ENCODE results near the gene MSTN. TPM values are rescaled to one million over a fixed set of nuclear protein-coding genes. Genes with fewer than 3 reads are reported as not detected.

Gene MSTN
- total RNA-seq, 1 experiment from 2014 or later = not detected

DNA sequence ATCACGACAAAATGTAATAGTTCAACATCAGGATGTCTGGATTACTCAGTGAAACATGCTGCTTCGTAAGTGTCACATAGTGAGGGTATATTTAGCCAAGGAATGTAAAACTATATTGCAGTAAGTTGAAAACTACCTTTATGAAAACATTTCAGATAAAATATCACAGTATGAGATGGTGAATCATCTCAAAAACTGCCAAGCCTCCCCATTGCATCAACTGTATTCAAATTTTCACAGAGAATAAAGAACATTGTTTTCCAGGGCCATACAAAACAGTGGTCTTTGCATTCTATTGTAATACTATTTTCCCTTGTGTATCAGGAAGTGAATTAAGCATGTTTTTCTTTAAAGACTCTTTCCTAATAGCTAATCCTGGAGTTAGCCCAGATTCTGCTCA lies 47.6 kb upstream of the MSTN start:
- H2BK12ac ChIP-seq (ENCODE audit: insufficient read length, low read depth, low read length) = no peak overlapping the region
- H3K18ac ChIP-seq (ENCODE audit: insufficient read length, low read depth, low read length) = no peak overlapping the region
- no peak overlapping the region for H3K14ac ChIP-seq (ENCODE audit: insufficient read depth, low read length)
- H3K4me3 Mint-ChIP-seq = no peak overlapping the region
- H3K79me1 ChIP-seq (ENCODE audit: insufficient read depth, low read depth, low read length, poor library complexity, severe bottlenecking) = no peaks in the 10 kb centered on the region
- no peak overlapping the region for H3K27ac ChIP-seq (ENCODE audit: insufficient read length, low read depth, low read length)
- H2BK20ac ChIP-seq (ENCODE audit: low read depth, low read length, poor library complexity, severe bottlenecking) = no peak overlapping the region
- no peak overlapping the region for H4K5ac ChIP-seq (ENCODE audit: insufficient read length, low read depth, low read length)
- H3K27me3 ChIP-seq (ENCODE audit: insufficient read depth, low read length) = no peaks in the 10 kb centered on the region
- H3K27ac Mint-ChIP-seq = no peak overlapping the region
- H3K56ac ChIP-seq (ENCODE audit: insufficient read length, low read depth, low read length) = no peak overlapping the region
- H4K8ac ChIP-seq (replicated peaks; ENCODE audit: insufficient read length, low read depth, low read length) = no peak overlapping the region
- no peak overlapping the region for H2BK5ac ChIP-seq (ENCODE audit: insufficient read length, low read length)
- no peak overlapping the region for H3K23ac ChIP-seq (ENCODE audit: insufficient read length, low read depth, low read length)
- no peaks in the 10 kb centered on the region for H3K79me2 ChIP-seq (ENCODE audit: insufficient read depth, low read length)
- no peaks in the 10 kb centered on the region for H3K23me2 ChIP-seq (ENCODE audit: insufficient read length, low read depth, low read length, poor library complexity, severe bottlenecking)
- H3K4ac ChIP-seq (ENCODE audit: low read depth, low read length) = no peak overlapping the region
- H3K9me3 Mint-ChIP-seq = no peaks in the 10 kb centered on the region; a peak in 1 of 5 replicates
- H3K9me3 ChIP-seq (ENCODE audit: control insufficient read depth, low read depth, low read length) = no peaks in the 10 kb centered on the region
- no peak overlapping the region for H2AFZ ChIP-seq (ENCODE audit: low read length)
- H4K91ac ChIP-seq (ENCODE audit: insufficient read length, low read depth, low read length) = no peak overlapping the region
- H3K4me2 ChIP-seq (ENCODE audit: insufficient read depth, insufficient read length, low read length) = no peak overlapping the region
- no peak for DNase-seq
- no peak overlapping the region for H2BK120ac ChIP-seq (ENCODE audit: low read depth, low read length, poor library complexity, severe bottlenecking)
- H2AK5ac ChIP-seq (ENCODE audit: insufficient read length, low read length) = no peak overlapping the region
- no CpG with 5 or more reads among the region's 2 CpGs for WGBS (ENCODE audit: extremely low coverage, insufficient read length, low lambda C conversion rate)
- no peaks in the 10 kb centered on the region; a peak in 1 of 7 replicates for H3K36me3 Mint-ChIP-seq (ENCODE audit: insufficient read depth in 1 of 3, low read depth in 3 of 3)
- H3K9ac ChIP-seq (ENCODE audit: extremely low read depth, insufficient read length, low read length) = no peak overlapping the region
- H3T11ph ChIP-seq (ENCODE audit: low read length) = no peak overlapping the region
- TF ChIP-seq, protein P1, sequence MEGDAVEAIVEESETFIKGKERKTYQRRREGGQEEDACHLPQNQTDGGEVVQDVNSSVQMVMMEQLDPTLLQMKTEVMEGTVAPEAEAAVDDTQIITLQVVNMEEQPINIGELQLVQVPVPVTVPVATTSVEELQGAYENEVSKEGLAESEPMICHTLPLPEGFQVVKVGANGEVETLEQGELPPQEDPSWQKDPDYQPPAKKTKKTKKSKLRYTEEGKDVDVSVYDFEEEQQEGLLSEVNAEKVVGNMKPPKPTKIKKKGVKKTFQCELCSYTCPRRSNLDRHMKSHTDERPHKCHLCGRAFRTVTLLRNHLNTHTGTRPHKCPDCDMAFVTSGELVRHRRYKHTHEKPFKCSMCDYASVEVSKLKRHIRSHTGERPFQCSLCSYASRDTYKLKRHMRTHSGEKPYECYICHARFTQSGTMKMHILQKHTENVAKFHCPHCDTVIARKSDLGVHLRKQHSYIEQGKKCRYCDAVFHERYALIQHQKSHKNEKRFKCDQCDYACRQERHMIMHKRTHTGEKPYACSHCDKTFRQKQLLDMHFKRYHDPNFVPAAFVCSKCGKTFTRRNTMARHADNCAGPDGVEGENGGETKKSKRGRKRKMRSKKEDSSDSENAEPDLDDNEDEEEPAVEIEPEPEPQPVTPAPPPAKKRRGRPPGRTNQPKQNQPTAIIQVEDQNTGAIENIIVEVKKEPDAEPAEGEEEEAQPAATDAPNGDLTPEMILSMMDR (conservative IDR thresholded peaks at IDR 0.05) = no peak
- no peaks in the 10 kb centered on the region for H4K20me1 ChIP-seq (ENCODE audit: control insufficient read depth, insufficient read depth, insufficient read length)
- peaks cover 3 to 5% of the 10 kb centered on the region in 2 experiments; a peak in 1 of 4 replicates for H3K4me1 Mint-ChIP-seq
- H3K27me3 Mint-ChIP-seq (ENCODE audit: low read depth) = no peaks in the 10 kb centered on the region
- H2BK15ac ChIP-seq (ENCODE audit: low read depth, low read length) = no peak overlapping the region
- H3K4me1 ChIP-seq (ENCODE audit: insufficient read depth, low read length) = no peaks in the 10 kb centered on the region
